Fibroblast of the aortic adventitia (primary cell): ENCODE results near the gene DEDD. TPM values are rescaled to one million over a fixed set of nuclear protein-coding genes. Genes with fewer than 3 reads are reported as not detected.

Experiments
- DNase-seq: peaks from one replicate; pipeline ENCODE4 v3.0.0-alpha.2; 2010; ENCODE audit warnings: low read depth
- H3K4me3 ChIP-seq: 2 replicates; pipeline ENCODE4 v1.5.1; 2011; ENCODE audit warnings: low read depth, mild to moderate bottlenecking, control low read depth, low read length, moderate library complexity
- small RNA-seq: library from RNA; depleted of rRNA; stranded (forward); fragments of <200 nt; gene quantifications from one replicate; pipeline ENCODE3, GENCODE V24; 2012
- total RNA-seq: library from RNA; depleted of rRNA; stranded (reverse); fragments of >200 nt; gene quantifications from 2 replicates; pipeline ENCODE4 v1.2.3, GENCODE V29; 2012; ENCODE audit warnings: low replicate concordance
- TF ChIP-seq, protein P1 (sequence below): IDR thresholded peaks from 2 replicates; pipeline ENCODE4 v1.5.1; 2011; ENCODE audit warnings: mild to moderate bottlenecking, low read length, control low read depth, inconsistent platforms; ENCODE audit not compliant: insufficient read depth

The DEDD gene
- total RNA-seq, 1 donor, result 25.8 TPM

DNA sequence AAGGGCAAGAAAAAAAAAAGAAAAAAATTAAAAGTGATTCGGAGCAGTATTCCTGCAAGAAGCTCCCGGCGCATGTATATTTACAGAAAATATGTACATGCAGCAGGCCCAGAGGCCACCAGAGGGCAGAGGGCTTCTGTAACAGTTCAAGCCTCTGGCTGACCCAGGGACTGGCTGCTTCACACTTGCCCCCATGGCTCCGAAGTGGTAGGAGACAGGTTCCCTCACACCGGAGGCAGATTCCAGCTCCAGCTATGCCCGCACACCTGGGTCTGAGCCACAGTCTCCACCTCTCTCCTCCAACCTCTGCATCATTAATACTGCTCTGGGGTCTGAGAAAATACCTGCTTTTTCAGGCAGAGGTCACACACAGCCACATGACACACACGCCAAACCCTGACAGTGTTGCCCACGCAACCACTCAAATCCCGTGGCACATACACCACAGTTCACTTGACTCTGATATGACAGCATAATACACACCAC lies 60.5 kb downstream of the DEDD start:
- peak; percentile 69 for DNase-seq
- no peak overlapping the region for H3K4me3 ChIP-seq
- TF ChIP-seq, protein P1, sequence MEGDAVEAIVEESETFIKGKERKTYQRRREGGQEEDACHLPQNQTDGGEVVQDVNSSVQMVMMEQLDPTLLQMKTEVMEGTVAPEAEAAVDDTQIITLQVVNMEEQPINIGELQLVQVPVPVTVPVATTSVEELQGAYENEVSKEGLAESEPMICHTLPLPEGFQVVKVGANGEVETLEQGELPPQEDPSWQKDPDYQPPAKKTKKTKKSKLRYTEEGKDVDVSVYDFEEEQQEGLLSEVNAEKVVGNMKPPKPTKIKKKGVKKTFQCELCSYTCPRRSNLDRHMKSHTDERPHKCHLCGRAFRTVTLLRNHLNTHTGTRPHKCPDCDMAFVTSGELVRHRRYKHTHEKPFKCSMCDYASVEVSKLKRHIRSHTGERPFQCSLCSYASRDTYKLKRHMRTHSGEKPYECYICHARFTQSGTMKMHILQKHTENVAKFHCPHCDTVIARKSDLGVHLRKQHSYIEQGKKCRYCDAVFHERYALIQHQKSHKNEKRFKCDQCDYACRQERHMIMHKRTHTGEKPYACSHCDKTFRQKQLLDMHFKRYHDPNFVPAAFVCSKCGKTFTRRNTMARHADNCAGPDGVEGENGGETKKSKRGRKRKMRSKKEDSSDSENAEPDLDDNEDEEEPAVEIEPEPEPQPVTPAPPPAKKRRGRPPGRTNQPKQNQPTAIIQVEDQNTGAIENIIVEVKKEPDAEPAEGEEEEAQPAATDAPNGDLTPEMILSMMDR, result peak; percentile 72

Small RNA genes lying within 50 kb of the gene (small RNA-seq; reads per million reads assigned to genes)
- gene RF01225, result not detected

Other genes with a start within 250 kb of the DEDD start
- gene ITLN1, start 247.5 kb downstream of the DEDD start, total RNA-seq, result 0.49 TPM in 1 of 2 replicates, not detected in the other
- 3.8 TPM in 1 of 2 replicates, not detected in the other for gene ITLN2, start 177.9 kb downstream of the DEDD start, total RNA-seq
- gene F11R, start 111.5 kb downstream of the DEDD start, total RNA-seq, result 0.36 and 3.3 TPM in 2 replicates
- gene TSTD1, start 93.7 kb downstream of the DEDD start, total RNA-seq, result 0.90 TPM in 1 of 2 replicates, not detected in the other
- 23.5 and 36.2 TPM in 2 replicates for gene USF1, start 86.7 kb downstream of the DEDD start, total RNA-seq
- gene ARHGAP30, start 62.8 kb downstream of the DEDD start, total RNA-seq, result not detected in 2 replicates
- gene NECTIN4, start 43.1 kb downstream of the DEDD start, total RNA-seq, result not detected in 2 replicates
- 0.90 and 1.8 TPM in 2 replicates for gene KLHDC9, start 34.3 kb downstream of the DEDD start, total RNA-seq
- 39.9 and 50.2 TPM in 2 replicates for gene PFDN2, start 14.6 kb downstream of the DEDD start, total RNA-seq
- 13.3 and 18.3 TPM in 2 replicates for gene NIT1, start 14.6 kb downstream of the DEDD start, total RNA-seq
- 65.3 and 111 TPM in 2 replicates for gene UFC1, start 21.3 kb upstream of the DEDD start, total RNA-seq
- 6.1 and 11.6 TPM in 2 replicates for gene USP21, start 26.8 kb upstream of the DEDD start, total RNA-seq
- gene PPOX, start 33.8 kb upstream of the DEDD start, total RNA-seq, result 14.0 and 16.0 TPM in 2 replicates
- 8.3 and 11.4 TPM in 2 replicates for gene B4GALT3, start 44.8 kb upstream of the DEDD start, total RNA-seq
- gene ADAMTS4, start 66.4 kb upstream of the DEDD start, total RNA-seq, result 1.1 and 3.1 TPM in 2 replicates
- 65.4 and 67.5 TPM in 2 replicates for gene NDUFS2, start 69.7 kb upstream of the DEDD start, total RNA-seq
- gene FCER1G, start 82.6 kb upstream of the DEDD start, total RNA-seq, result not detected in 2 replicates
- gene APOA2, start 91.0 kb upstream of the DEDD start, total RNA-seq, result not detected in 2 replicates
- 5.2 and 9.1 TPM in 2 replicates for gene TOMM40L, start 93.4 kb upstream of the DEDD start, total RNA-seq
- not detected in 2 replicates for gene NR1I3, start 105.5 kb upstream of the DEDD start, total RNA-seq
- gene PCP4L1, start 126.1 kb upstream of the DEDD start, total RNA-seq, result not detected in 2 replicates
- 0.09 and 1.2 TPM in 2 replicates for gene MPZ, start 177.3 kb upstream of the DEDD start, total RNA-seq
- 52.1 and 56.5 TPM in 2 replicates for gene SDHC, start 181.7 kb upstream of the DEDD start, total RNA-seq
- gene CFAP126, start 235.2 kb upstream of the DEDD start, total RNA-seq, result not detected in 2 replicates